Upper lobe of left lung (tissue), 4 donors: ENCODE results near the gene EVA1B.

Experiments used
- CTCF ChIP-seq, 6 experiments: fragments of 450-650 bp in 4 of 6; fragments of 200-600 bp in 2 of 6; sonication (generic) in 2 of 6; IDR thresholded peaks; one replicate each; pipeline ENCODE4 v1.5.1; 2016 to 2019; ENCODE audit warnings: antibody characterized with exemption in 6 of 6
- EP300 ChIP-seq, 4 donors: sonication (generic); formaldehyde crosslinking; IDR thresholded peaks; one replicate each; pipeline ENCODE4 v1.5.1; 2017; ENCODE audit warnings: antibody characterized with exemption in 4 of 4, control low read depth in 2 of 4
- POLR2A ChIP-seq, 4 donors: fragments of 450-650 bp; IDR thresholded peaks; one replicate each; pipeline ENCODE4 v1.5.1; 2016 to 2017; ENCODE audit warnings: antibody characterized with exemption in 4 of 4, mild to moderate bottlenecking in 2 of 4

DNA sequence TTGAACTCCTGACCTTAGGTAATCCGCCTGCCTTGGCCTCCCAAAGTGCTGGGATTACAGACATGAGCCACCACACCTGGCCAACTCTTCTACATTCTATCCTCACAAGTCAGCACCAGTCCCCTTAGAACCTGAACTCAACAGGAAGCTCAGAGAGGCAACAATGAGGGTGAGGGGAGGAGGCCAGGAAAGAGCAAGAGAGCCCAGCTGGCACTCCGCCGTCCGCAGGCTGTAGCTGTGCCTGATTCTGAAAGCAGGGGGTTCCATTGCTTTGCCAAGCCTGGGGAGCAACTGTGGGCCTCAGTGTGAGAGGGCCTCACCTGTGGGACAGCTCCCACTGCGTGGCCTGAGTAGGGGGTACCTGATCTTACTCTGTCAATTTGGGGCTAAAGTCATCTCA, 43.6 kb upstream of the EVA1B start:
- TF ChIP-seq POLR2A (IDR thresholded peaks at IDR 0.05) (no peak), CTCF (IDR thresholded peaks at IDR 0.05) (no peak), EP300 (IDR thresholded peaks at IDR 0.05) (no peak)
